ENCODE results near the gene CYP1A1. TPM values are rescaled to one million over a fixed set of nuclear protein-coding genes. Genes with fewer than 3 reads are reported as not detected.

The CYP1A1 gene
- total and polyA plus RNA-seq, 2 of the 13 experiments (the other 11 are each of a cell fraction or from before 2014, with no cell fraction given) = 7.9 to 8.0 TPM

GRCh38 chr15:74730619-74731316 is 5.4 kb upstream of the CYP1A1 start (continued):
- peak; percentile 74; the same call in 1 of the 2 replicates for TF ChIP-seq ARID4A (CRISPR knock-in tag; IDR thresholded peaks at IDR 0.05; ENCODE audit: borderline replicate concordance)
- TF ChIP-seq UBTF (CRISPR knock-in tag; IDR thresholded peaks at IDR 0.05) = no peak
- TF ChIP-seq ZNF512 (CRISPR knock-in tag; IDR thresholded peaks at IDR 0.05) = no peak
- 0 out of 2 replicates have a peak, but pooled peaks have one; percentile 64 for TF ChIP-seq ZNF569 (CRISPR knock-in tag; IDR thresholded peaks at IDR 0.05; ENCODE audit: borderline replicate concordance)
- TF ChIP-seq ZNF746 (CRISPR knock-in tag; IDR thresholded peaks at IDR 0.05) = peak; percentile 84
- no peak for TF ChIP-seq STAT5B (CRISPR knock-in tag; IDR thresholded peaks at IDR 0.05)
- TF ChIP-seq KLF12 (CRISPR knock-in tag; IDR thresholded peaks at IDR 0.05; ENCODE audit: borderline replicate concordance) = no peak
- TF ChIP-seq BORCS8-MEF2B (CRISPR knock-in tag; IDR thresholded peaks at IDR 0.05) = no peak
- peak; percentile 99 for TF ChIP-seq HNF4A (CRISPR knock-in tag; IDR thresholded peaks at IDR 0.05)
- TF ChIP-seq NFYC (CRISPR knock-in tag; IDR thresholded peaks at IDR 0.05) = no peak
- TF ChIP-seq AHDC1 (CRISPR knock-in tag; IDR thresholded peaks at IDR 0.05; ENCODE audit: borderline replicate concordance) = peak; percentile 89; the same call in 1 of the 2 replicates
- no peak for TF ChIP-seq TBL1XR1 (IDR thresholded peaks at IDR 0.05; ENCODE audit: borderline replicate concordance, low read length, partially characterized antibody)
- TF ChIP-seq CEBPG (CRISPR knock-in tag; IDR thresholded peaks at IDR 0.05) = peak; percentile 59; the same call in 1 of the 2 replicates
- 0 out of 2 replicates have a peak, but pooled peaks have one; percentile 68 for TF ChIP-seq MIER2 (CRISPR knock-in tag; IDR thresholded peaks at IDR 0.05)
- TF ChIP-seq ONECUT2 (CRISPR knock-in tag; IDR thresholded peaks at IDR 0.05) = peak; percentile 94
